HG02840 (cell line): Measurements from ENCODE around the gene YPEL4.

Experiments used
- ATAC-seq: cut with Tn5 transposase; IDR thresholded peaks from one replicate; pipeline ENCODE4 v1.9.1; 2021; ENCODE audit warnings: mild to moderate bottlenecking, moderate library complexity, moderate number of reproducible peaks; ENCODE audit not compliant: unreplicated experiment, low FRiP score

YPEL4 gene

GRCh38 chr11:57634311-57634710 is 15.4 kb downstream of the YPEL4 start:
- ATAC-seq: no peak

DNA sequence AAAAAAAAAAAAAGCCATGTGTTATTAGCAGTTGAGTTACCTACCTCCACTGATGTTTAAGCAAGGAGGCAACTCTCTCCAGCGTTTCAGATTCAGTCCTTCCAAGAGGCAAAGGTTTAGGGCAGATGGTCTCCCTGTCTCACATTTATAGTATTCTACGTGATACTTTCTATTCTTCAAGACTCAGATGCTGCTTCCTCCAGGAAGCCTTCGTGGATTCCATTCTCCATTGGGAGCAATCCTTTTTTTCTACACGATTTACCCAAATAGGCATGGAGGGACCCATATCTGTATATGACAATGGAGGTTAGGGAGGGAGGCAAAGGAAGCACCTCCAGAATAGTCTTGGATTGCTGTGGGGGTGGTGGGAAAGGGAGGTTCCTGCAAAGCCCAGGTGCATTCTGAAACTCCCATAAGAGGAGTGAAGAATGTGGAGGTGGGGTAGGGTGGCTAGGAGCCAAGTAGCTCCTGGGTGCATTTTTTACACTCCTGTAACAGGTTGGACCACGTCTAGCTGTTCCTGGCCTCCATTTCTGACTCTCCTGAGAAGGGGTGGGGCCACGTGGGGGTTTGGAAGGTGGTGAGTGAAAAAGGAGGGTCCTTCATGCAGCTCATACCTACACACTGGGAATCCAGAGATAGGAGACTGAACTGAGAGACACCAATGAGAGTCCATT is 16.2 kb downstream of the YPEL4 start:
- no peak for ATAC-seq

- ATAC-seq: no peak
Measured at GRCh38 chr11:57632116-57632515, 17.6 kb downstream of the YPEL4 start.

- ATAC-seq: no peak
Measured at GRCh38 chr11:57630171-57630570, 19.5 kb downstream of the YPEL4 start.

DNA sequence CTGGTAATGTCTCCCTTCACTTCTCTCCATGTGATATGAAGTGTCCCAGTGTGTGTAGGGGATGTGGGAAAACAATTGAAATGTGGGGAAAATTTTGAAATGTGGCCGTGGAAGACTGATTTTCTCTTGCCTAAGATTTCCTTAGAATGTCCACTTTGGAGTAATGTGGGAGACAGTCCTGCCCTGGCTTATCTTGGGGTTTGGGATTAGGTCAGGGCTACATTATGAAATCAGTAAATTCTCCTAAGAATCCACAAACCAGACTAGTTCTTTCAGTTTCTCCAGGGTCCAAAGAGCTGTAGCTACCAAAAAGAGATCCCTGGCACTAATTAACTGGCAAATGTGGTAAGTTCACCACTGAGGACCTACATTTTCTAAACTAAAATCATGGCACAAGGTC is 22.8 kb downstream of the YPEL4 start:
- no peak for ATAC-seq

DNA sequence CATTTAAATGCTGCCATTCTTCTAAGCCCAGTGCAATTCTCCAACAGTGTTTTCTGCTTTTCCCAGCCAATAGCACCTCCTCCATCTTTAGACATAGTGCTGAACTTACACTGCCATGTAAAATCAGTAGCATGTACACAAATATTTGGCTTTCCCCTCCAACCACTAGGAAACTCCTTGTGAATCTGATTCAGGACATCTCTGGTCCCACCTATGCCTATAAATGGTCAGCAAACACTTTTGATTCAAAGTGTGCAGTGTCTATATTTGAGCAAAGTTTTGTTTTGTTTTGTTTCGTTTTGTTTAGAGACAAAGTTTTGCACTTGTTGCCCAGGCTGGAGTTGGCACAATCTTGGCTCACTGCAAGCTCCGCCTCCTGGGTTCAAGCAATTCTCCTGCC is 24.8 kb downstream of the YPEL4 start:
- no peak for ATAC-seq

GRCh38 chr11:57622263-57622662 is 27.4 kb downstream of the YPEL4 start:
- no peak for ATAC-seq

GRCh38 chr11:57620467-57620866 is 29.2 kb downstream of the YPEL4 start:
- no peak for ATAC-seq

DNA sequence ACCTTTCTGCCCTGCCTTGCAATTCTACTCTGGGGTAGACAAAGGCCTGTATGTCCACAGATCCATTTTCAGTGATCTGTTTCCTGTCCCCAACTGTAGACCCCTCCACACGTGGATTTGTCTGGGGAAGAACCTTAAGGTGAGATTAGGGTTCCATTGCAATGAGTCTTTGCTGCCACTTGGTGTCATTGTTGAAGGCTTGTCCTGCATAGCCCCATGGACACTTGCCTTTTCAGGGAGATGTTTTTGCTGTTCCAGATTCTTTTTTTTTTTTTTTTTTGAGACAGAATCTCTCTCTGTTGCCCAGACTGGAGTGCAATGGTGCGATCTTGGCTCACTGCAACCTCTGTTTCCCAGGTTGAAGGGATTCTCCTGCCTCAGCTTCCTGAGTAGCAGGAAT is 30.4 kb downstream of the YPEL4 start:
- no peak for ATAC-seq

DNA sequence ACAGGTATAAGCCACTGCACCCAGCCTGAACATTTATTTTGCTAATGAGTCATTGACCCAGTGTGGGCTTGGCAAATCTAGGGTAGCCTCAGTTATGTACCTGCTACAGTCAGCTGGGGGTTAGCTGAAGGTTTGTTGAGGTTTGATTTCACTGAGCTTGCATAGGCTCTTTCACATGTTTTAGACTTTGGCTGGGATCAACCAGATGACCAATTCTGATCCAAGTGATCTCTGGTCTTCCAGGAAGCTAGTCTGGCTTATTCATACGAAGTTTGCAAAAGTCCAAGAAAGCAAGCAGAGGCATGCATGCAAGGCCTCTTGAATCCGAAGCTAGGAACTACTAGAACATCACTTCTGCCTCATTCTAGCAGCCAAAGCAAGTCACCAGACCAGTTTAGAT is 31.3 kb downstream of the YPEL4 start:
- ATAC-seq: no peak

GRCh38 chr11:57616595-57616994 is 33.1 kb downstream of the YPEL4 start:
- no peak for ATAC-seq

DNA sequence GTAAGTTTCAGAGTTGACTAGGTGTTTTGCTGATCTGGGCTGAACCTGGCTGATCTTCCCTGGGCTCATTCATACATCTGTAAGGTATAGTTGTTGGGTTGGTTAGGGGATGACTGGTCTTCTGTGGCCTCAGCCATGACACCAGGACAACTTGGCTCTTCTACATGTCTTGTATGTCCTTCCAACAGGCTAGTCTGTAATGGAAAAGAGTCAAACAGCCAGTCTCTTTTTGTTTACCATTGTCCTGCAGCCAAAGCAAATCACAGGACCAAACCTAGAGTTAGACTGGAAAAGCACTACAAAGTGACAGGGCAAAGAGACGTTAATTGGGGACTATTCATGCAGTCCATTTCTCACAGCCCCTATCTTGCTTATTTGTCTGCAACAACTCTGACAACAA is 34.4 kb downstream of the YPEL4 start:
- ATAC-seq: no peak

DNA sequence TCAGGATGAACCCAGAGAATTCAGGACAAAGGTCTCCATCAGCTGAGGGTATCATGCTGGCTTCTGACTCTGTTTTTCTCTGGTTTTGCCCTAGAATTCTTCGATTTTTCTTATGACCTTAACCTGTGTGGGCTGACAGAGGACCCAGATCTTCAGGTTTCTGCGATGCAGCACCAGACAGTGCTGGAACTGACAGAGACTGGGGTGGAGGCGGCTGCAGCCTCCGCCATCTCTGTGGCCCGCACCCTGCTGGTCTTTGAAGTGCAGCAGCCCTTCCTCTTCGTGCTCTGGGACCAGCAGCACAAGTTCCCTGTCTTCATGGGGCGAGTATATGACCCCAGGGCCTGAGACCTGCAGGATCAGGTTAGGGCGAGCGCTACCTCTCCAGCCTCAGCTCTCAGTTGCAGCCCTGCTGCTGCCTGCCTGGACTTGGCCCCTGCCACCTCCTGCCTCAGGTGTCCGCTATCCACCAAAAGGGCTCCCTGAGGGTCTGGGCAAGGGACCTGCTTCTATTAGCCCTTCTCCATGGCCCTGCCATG is 35.4 kb downstream of the YPEL4 start:
- ATAC-seq: no peak

GRCh38 chr11:57610170-57610569 is 39.5 kb downstream of the YPEL4 start:
- no peak for ATAC-seq

- ATAC-seq: no peak
Measured at GRCh38 chr11:57605028-57605420, 44.7 kb downstream of the YPEL4 start.

DNA sequence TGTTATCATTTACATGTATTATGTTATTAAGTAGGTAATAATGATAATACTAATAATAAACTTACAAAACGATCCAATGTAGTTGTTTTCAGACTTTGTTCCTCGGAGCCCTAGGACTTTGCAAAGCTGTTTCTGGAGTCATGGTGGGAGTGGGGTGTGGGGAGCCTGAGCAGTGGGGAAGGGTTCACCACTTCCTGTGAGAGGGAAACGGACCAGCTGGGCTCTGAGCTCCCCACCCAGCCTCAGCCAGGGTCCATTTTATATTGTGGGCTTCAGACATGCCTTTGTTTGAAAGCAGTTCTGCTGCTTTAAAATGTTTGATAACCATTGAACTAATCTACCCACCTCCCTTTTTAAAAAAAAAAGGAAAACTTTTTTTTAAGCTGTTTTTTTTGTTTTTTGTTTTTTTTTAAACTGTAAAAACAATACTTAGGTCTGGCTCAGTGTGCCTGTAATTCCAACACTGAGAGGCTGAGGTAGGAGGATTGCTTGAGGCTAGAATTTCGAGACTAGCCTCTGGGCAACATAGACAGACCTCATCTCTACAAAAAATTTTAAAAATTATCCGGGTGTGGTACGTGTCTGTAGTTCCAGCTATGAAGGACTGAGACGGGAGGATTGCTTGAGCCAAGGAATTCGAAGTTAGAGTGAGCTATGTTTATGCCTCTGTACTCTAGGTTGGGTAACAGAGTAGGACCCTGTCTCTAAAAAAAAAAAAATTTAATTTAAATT is 45.2 kb downstream of the YPEL4 start:
- no peak for ATAC-seq

- no peak for ATAC-seq
Measured at GRCh38 chr11:57601297-57601696, 48.4 kb downstream of the YPEL4 start.

DNA sequence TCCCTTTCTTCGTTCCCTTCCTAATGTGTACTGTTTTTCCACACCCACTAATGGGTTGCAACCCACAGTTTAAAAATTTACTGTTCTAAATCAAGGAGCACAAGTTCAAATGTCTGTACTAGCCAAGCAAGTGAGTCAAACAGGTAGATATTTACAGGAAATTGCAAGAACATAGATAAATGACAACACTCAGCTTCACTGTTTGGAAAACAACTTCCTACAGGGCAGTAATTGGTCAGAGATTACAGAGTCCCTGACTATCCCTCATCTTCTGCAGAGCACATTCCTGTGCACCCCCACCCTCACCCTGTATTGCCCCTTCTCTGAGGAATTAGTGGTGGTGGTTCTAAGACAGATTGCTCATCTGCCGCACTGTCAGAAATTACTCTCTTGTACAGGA is 50.3 kb downstream of the YPEL4 start:
- no peak for ATAC-seq

GRCh38 chr11:57598831-57599155 is 50.9 kb downstream of the YPEL4 start:
- no peak for ATAC-seq

DNA sequence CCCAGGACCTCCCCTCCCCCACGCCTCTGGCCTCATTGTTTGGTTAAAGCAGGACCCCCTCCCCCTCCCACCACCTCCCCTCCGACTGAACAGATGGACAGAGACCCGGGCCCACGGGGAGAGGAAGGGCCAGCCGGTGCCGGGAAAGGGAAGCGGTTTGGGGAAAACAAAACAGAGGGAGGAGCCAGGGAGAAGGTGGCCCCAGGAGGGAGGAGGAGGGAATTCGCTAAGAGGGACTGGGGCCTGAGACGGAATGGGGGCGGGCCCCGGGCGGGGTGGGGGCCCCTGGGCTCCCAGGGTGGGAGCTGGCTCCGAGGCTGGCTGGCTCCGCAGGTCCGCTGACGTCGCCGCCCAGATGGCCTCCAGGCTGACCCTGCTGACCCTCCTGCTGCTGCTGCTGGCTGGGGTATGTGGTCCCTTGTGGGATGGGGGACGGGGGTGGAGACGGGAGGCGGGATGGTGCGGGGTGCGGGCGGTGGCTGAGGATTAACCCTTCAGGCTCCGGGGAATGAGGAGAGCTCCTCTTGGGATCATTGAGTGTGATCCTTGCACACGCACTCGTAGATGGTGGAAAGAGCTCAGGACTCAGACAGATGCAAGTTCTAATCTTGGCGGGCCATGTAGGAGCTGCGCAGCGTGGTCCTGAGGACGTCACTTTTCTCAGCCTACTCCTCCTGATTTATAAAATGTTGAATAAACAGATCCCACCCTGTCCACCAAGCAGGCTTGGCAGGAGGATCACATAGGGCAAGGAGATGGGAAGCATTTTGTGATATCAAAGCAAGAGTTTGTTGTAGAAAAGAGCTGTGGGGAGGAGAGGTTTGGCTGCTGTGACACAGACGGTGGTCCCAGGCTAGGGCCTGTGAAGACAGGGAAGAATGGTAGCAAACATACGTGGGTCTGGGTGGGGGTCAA is 51.5 kb downstream of the YPEL4 start:
- no peak for ATAC-seq

DNA sequence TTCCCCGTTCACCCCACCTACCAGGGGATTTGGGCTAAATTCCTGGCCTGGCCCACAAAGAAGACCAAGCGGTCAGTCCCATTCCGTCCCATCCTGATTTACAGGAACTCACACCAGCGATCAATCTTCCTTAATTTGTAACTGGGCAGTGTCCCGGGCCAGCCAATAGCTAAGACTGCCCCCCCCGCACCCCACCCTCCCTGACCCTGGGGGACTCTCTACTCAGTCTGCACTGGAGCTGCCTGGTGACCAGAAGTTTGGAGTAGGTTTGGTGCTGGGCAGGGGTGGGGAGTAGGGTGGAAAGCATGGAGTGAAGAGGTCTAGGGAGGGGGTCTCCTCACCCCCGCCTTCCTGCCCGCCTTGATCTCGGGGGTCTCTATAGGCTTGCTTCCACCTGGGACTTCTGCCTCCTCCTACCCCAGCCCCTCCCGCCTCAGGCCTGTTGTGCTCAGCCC is 52.2 kb downstream of the YPEL4 start, which contains the start of gene SERPING1:
Gene SERPING1 (plus strand): TSS at position 225 of the 455 bp plus-strand sequence. CDS start 586 bp downstream, outside the sequence.
- no peak for ATAC-seq
